ENCODE data around the gene PTPRB.

PTPRB gene

DNA sequence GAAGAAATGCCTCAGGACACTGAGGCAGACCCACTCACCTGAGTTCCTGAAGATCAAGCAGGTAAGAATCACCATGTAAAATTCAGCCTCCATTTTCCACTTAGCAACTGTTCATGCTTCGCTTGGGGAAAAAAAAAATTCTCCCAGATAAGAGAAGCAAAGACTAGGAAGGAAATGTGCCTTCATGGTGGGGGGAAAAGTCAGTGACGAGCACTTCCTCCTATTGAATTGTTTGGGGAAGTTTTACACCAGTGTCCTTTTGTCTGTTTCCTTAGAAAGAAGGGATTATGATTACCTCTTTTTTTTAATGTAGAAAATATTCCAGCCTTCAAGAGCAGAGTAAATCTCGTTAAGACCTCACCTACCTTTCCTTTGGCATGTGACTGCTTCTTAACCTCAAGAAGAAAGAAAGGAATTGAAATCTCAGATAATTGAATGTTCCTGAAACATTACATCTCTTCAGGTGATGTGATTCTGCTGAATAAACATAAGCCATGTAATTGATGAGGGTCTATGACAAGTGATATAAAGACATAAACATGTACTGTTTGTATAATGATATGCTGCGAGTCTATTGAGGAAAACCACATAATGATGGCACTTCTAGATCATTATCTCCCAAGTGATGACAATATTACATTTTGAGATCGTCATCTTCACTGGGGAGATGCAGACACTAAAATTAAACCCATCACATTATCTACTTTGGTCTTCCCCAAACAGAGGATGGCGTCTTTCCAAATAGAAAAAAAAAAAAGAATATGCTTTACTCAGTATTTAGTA is at the start of gene PTPRB:
Gene PTPRB (minus strand): TSS at position 127 of the 783 bp plus-strand sequence. CDS start 34 bp downstream, at position 93.
- no peak for DNase-seq (ENCODE audit: low read depth, low spot score)

DNA sequence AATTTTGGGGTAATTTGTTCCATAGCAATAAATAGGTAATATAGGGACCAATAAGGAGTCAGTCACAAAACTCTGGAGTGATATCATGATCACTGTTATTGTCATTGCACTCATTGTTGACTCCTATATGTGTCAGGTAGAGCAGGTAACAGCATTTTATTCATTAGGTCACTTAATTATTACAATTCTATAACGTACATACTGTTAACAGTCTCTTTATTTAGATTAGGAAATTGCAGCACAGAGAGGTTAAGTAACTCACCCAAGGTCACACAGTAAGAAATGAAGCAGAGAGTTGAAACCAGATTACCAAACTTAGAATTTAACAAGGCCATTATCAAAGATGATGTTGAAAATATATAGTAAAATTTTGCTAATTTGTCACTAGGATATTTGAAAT is 49.7 kb upstream of the PTPRB start:
- DNase-seq (ENCODE audit: low read depth, low spot score) = no peak

DNA sequence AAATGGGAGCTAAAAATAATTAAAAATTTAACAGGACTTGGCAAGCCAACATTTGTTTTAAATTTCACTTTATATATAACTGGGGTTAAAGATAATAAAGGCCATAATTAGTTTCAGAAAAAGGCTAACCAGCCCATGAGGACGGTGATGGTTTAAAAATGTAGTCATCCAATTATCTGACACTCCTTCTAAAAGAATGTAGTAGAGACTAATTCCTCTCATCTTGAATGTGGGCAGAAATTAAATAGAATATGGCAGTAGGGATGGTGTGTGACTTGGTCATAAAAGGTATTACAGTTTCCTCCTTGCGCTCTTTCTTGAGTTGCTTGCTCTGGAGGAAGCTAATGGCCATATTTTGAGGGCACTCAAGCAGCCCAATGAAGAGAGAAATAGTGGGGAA is 49.1 kb upstream of the PTPRB start:
- DNase-seq (ENCODE audit: low read depth, low spot score) = no peak

DNA sequence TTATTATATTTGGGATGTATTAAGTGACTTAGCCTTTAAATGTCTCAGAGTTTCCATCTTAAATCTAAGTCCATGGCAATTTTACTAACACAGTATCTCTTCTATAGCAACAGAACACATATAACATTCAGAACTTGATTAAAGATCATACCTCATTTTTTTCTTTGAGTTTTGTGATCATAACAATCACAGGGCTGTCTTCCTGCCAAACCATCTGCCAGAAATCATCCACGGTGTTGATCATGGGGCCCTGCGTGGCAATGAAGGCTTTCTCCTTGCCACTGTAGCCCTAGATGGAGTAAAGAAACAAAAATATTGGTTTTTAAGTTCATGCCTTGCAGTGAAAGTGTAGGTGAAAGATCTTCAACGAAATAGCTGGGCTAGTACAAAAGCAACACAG is 46.7 kb upstream of the PTPRB start:
- no peak for DNase-seq (ENCODE audit: low read depth, low spot score)

DNA sequence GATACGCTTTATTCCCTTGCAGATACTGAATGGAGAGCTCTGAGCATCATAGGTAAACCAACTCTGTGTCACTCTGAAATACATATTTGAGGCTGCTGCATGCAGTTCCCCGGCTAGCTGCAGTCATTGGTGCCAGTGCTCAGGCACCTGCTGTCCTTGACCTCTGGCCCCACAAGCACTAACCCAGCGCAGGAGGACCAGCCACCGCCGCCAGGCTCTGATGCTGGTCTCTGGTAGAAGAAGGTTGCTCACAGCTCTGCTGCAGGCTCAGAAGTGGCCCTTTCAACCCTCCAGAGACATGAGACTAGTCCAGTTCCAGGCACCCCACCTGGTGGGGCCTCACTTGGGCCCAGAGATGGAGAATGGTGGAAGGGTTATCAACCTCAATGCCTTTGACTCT is 34.5 kb upstream of the PTPRB start:
- no peak for DNase-seq (ENCODE audit: low read depth, low spot score)

DNA sequence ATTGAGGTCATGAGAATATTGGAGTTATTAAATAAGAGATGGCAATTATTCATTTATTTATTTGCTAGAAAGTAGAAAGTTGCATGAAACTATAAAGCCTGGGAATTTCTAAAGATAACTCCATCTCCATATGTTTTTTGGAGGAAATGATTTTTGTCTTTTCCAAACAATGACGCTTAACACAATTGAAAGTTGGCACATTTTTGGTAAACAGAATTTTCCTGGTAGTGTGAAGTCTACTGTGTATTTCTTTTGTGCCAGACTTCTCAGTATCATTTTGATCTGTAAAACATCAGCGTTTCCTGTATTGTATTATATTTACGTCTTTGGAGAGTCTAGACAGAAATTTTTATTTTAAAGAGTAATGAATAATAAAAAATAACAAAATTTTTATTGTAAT is 33.7 kb upstream of the PTPRB start:
- DNase-seq (ENCODE audit: low read depth, low spot score) = no peak

DNA sequence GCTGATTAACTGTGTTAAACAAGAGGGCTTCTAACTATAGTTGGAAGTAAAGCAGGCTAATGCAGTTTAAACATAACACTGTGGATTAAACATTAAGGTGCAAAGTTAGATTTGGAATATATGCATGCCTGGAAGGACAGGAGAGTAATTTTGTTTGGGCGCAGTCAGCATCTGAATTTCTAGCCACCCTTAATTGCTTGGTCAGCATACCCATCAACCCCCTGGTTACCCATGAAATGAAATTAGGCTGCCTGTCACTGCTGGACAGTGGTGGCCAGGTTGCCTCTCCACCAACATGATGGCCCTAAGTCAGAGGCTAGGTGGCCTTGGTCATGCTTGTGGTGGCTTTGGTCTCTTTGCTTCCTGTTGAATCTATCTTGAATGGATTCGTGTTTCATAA is 30.0 kb upstream of the PTPRB start:
- no peak for DNase-seq (ENCODE audit: low read depth, low spot score)

DNA sequence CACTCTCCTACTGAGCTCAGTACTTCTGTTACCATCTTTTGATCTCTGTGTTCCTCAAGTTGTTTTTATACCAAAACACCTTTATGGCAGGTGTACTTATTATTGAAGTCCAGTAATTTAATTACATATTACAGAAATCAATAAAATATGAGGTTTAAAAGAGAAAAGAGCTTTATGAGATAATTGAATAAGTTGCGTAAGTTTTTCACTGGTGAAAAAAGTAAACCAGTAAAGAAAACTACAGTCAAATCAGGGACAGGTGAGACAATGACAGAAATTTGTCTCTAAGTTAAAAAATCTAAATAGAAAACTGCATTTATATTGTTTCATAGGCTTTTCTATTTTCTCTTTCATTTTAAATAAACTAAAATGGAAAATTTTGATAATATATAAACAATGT is 29.1 kb upstream of the PTPRB start:
- DNase-seq (ENCODE audit: low read depth, low spot score) = no peak

DNA sequence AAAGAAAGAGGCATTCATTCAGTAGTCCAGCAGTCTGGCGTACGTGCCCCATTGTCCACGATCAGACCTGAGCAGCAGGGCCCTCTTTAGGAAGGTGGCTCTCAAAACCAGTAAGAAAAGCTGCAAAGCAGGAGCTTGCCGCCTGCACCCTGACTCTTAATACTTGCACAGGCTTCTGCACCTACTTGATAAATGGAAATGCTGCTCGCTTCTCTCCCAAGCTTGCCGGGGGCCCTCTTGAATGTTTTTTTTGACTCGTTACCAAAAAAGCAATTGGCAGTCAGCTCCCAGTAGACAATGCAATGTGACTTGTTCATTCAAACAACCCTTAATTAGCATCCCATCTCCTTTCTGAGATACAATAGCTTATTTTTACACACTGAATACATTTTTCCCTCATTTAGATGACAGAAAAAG is 27.2 kb upstream of the PTPRB start:
- DNase-seq (ENCODE audit: low read depth, low spot score) = no peak

DNA sequence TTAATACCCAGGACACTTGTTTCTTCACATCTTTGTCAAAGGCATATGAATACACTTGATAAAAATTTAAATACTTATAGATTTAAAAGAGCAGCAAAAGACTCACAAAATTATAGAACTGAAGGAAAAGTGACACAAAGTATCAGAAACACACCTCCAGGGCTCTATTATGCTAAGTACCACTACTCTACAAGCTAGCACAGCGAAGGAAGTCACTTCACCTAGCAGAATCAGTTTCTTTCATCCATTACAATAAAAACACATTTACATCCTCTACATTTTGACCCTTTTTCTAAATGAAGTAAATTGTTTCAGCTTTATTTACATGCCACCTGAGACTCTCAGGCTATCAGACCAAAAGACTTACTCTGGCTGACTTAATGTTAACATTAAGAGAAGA is 26.6 kb upstream of the PTPRB start:
- no peak for DNase-seq (ENCODE audit: low read depth, low spot score)

DNA sequence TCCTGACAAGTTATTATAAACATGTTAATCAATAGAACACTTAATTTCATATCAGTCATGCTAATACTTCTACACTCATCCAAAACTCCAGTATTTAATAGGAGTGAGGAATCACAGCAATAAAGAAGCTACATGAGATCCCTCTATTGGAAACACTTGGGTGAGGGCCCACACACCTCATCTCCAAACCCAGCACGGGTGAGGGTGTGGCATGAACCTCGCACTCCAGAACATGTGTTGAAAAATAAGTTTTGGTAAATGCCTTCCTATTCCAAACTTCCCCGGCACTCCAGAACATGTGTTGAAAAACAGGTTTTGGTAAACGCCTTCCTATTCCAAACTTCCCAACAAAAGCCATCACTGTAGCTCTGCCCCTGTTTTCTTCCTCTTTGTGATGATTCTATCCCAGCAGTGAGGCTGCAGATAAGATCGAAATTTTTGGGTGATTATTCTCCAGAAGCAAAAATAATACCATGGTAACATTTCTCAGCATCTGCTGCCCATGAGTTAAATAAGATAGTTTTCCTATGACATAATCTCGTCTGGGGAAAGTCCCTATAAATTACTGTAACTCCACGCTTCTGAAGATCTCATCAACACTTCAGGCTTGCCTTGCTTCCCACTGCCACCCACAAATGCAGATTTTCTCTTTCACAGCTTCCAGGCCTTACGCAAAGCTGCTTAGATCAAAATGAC is 24.4 kb upstream of the PTPRB start:
- no peak for DNase-seq (ENCODE audit: low read depth, low spot score)

DNA sequence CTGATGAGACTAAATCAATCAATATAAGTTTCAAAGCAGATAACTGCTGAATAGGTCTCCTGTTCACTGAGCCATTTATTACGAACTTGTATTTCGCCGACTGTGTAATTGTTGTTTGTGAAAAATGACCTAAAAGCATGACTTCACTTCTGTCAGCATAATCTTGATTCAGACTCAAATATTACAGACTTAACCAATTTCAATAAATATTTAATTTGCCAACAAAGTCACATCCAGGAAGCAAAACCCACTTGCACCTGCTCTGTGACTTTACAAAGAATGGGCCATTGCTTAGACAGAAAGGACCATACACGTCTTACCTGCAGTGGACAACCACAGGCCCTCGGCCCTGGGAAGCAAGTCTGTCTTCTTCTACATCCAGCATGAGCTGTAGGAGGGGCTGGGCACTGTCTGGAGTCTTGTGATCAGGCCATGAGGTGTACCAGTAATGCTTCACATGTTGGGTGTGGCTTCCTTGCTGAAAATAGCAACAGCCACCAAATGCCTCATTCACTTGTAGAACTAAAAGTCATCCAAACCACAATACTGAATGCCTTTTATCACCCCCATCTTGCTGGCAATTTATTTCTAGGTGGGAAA is 23.5 kb upstream of the PTPRB start:
- DNase-seq (ENCODE audit: low read depth, low spot score) = no peak

DNA sequence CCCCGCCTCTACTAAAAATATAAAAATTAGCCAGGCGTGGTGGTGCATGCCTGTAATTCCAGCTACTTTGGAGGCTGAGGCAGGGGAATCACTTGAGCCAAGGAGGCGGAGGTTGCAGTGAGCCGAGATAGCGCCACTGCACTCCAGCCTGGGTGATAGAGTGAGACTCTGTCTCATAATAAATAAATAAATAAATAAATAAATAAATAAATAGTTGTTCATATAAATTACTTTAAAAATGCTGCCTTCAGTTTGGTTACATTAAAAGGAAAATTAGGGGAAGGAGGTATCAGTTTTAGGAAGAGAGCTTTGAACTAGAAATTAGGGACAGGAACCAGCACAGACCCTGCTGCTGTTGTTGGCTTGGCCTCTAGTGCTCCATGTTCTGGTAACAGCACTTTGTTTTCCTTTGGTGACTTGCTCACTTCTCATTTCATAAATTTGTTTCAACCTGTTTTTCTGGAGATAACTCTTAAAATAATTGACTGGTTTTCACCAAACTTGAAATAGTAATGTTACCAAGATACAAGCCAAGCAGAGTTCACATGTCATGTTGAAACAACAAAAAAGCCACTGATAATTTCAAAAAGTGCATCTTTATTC is 22.9 kb upstream of the PTPRB start:
- DNase-seq (ENCODE audit: low read depth, low spot score) = no peak

DNA sequence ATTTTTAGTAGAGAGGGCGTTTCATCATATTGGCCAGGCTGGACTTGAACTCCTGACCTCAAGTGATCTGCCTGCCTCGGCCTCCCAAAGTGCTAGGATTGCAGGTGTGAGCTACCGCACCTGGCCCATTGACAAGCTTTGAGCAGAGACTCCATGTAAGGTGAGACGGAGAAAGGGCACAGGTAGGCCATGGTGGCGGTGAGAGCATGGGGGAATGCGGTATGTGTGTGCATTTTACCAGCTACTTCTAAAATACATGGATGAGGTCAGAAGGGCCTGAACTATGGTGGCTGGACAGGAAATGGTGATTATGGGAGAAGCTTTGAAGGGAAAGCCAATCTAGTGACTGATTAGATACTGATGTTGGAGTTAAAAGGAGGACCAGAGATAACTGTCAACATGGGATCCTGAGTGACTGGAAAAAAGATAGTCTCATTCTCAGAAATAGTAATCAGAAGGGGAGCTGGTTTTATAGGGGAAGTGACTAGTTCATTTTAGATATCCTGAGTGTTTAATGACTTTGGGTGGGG is 21.9 kb upstream of the PTPRB start:
- no peak for DNase-seq (ENCODE audit: low read depth, low spot score)

DNA sequence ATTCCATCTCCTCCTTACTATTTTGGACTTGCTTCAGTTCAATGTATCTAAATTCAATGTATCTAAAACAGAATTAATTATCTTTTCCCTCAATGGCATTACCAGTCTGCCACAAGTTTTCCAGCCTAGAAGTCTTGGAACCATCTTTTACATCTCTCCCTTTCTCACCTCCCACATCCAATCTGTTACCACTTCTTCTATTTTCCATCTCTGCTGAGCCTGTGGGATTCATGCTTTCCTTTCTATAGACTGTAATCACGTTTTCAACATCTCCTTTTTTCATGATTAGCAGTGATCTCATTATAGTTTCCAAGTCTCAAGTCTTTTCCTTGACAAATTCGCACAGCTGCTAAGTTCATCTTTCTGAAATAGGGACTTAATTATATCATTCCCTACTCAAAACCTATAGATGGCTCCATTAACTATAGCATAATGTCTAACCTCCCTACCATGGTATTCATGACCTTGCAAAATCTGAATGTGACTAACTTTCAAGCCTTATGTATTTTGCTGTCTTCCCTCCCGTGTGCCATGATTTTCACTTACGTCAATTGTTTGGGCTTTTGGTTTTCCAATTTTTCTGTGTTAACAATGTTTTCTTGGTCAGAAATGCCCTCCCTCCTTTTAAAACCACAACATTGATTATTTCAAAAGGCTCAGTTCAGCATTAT is 20.5 kb upstream of the PTPRB start:
- DNase-seq (ENCODE audit: low read depth, low spot score) = no peak

DNA sequence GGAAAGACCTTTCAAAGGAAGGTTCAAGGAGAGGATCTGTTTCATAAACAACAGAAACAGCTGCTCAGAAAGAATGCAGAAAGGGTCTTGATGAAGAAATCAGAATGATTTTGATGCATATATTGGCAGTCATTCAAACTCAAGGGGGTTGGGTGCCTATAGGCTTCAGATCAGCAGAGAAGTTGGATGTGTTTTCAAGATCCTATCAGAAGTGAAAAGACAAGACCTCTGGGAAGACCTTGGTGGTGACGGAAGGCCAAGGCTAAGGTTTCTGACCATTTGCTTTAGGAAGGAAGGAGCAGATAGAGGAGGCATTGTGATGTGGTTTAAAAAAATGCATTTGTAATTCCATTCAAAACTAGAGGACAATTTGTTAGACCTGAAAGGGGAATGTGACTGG is 15.2 kb upstream of the PTPRB start:
- no peak for DNase-seq (ENCODE audit: low read depth, low spot score)

DNA sequence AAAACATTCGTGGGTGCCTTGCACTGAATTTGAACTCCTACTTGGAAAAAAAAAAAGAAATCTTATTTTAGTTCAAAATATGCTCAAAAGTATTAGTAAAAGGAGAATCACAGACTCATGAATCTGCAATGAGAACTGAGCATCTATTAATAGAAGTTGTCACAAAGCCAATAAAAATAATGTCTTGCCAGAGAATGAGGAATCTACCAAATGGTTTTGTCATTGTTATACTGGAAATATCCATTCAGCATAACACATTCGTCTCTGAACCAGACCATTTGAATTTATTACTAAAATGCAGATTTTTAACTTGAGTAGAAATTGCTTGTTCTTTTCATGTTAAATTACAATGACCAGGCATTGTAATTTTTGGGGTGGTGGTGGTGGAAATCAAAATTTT is 11.6 kb upstream of the PTPRB start:
- no peak for DNase-seq (ENCODE audit: low read depth, low spot score)

DNA sequence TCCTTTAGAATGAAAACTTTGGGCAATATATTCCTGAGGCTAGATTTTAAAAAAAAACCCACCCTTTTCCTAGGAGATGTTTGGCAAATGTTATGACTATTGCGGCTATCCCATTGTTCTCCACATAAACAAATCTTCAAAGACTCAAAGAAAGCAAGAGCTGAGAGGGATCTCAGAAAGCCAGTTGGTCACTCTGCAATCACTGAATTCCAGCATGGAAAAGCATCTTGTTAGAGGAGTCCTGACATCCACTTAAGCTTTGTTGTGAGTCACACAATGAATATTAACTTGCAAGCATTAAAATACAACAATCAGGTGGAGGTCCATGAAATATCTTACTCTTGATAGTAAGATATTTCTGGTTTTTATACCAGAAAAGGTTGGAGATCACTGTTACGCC is 11.0 kb upstream of the PTPRB start:
- no peak for DNase-seq (ENCODE audit: low read depth, low spot score)

DNA sequence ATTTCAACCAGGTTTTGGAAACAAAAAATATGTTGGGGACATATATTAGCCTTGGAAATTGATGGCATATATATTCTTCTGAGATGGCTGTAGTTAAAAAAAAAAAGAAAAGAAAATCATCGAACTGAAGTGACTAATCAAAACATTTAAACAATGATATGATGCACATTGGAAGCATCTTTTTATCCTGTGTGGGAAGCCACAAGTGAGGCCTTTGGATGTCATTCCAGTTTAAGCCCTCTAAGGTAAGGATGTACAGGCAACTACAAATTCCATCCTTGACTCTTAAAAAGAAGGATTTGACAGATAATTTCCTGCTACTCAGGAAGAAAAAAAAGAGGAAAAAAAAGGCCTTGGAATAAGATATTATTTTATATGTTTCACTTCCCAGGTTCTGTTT is 9.6 kb upstream of the PTPRB start:
- DNase-seq (ENCODE audit: low read depth, low spot score) = no peak

DNA sequence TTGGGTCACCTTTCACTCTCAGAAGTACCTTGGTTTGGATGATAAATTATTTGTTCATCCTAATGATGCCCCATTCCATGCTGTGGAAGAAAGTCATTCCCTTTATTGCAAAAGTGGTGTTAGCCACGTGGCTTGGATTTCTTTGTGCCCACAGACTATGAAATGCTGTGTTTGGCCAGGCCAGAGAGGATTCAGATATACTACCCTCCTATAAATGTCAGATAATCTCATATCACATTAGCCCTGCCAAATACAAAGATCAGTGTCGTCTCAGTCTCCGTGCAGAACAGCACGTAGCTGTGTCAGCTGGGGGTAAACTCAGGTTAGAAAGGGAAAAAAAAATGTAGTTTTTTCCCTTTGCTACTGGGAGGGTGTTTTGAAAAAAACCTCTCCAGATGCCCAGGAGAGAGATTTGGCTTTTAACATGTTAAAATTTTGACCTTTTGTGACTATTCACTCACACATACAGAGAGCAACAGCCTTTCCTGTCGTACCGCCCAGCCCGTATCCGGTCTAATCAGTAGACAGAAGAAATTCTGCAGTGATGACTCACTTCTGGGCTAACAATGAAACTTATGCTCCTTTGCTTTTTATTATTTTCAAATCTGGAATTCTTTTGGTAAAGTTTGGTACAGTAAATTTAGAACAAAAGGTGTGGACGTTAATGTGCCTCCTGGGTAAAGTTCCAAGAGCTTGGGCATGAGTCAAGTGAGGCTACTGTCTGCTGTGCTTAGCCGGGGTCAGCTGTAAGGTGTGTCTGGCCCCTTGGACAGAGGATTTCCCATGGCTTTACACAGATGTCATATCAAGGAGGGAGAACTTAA is 8.5 kb upstream of the PTPRB start:
- DNase-seq (ENCODE audit: low read depth, low spot score) = no peak

DNA sequence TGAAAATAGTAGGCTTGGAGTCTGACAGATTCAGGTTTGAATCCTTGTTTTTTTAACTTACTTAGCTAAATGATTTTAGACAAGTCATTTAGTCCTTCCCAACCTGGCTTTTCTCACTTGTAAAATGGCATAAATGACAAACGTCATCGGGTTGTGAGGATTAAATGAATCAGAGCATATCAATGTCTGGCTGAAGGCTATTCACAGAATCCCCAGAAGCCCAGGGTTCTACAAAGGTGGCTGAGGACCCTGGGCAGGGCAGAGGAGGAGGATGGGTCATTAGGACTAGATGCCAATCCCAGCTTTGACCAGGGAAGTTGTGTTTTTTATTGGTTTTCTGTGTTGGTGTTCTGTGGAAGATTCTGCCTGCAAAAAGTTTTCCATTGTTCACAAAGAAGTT is 7.6 kb upstream of the PTPRB start:
- no peak for DNase-seq (ENCODE audit: low read depth, low spot score)

Measured in activated CD4-positive, CD25-positive, alpha-beta regulatory T cell treated with anti-CD3 and anti-CD28 coated beads, Interleukin-2, amount 50 U/mL, for 16 hours (primary cell).